Testis (tissue), 3 donors: ENCODE results near the gene FBL. TPM values are rescaled to one million over a fixed set of nuclear protein-coding genes. Genes with fewer than 3 reads are reported as not detected.

ENCODE experiments used
- DNase-seq: peaks from one replicate; pipeline ENCODE4 v3.0.0-alpha.2; 2019
- H3K27ac ChIP-seq, 2 donors: fragments of 200-600 bp; sonication (generic); one replicate each; pipeline ENCODE4 v1.5.1; 2019
- H3K27me3 ChIP-seq: fragments of 200-600 bp; sonication (generic); one replicate; pipeline ENCODE4 v1.5.1; 2019
- H3K36me3 ChIP-seq: fragments of 200-600 bp; sonication (generic); one replicate; pipeline ENCODE4 v1.5.1; 2017; ENCODE audit warnings: low read depth; ENCODE audit errors: missing control alignments
- H3K4me1 ChIP-seq: fragments of 200-600 bp; sonication (generic); one replicate; pipeline ENCODE4 v1.5.1; 2019
- H3K4me3 ChIP-seq, 2 donors: fragments of 200-600 bp; sonication (generic); one replicate each; pipeline ENCODE4 v1.5.1; 2017 to 2019
- H3K9me3 ChIP-seq: fragments of 200-600 bp; sonication (generic); one replicate; pipeline ENCODE4 v1.5.1; 2017
- CTCF ChIP-seq, 3 experiments: fragments of 450-650 bp in 2 of 3; fragments of 200-600 bp in 1 of 3; sonication (generic) in 1 of 3; IDR thresholded peaks; one replicate each; pipeline ENCODE4 v1.5.1; 2016 to 2019; ENCODE audit warnings: antibody characterized with exemption in 3 of 3, mild to moderate bottlenecking in 2 of 3, moderate library complexity in 1 of 3
- POLR2A ChIP-seq: fragments of 450-650 bp; IDR thresholded peaks from one replicate; pipeline ENCODE4 v1.6.1; 2017; ENCODE audit warnings: antibody characterized with exemption, mild to moderate bottlenecking, moderate library complexity
- WGBS, 2 donors: methylation state at CpG; one replicate each; pipeline ENCODE4 v1.1.5; 2018; 5-methylcytosine and 5-hydroxymethylcytosine counted together
- intact Hi-C: fragments of 100-400 bp; cut with DNase I; formaldehyde crosslinking; loops from one replicate; pipeline ENCODE4 v1.15.1; 2023; ENCODE audit warnings: low total_unique reads
- polyA plus RNA-seq: library from polyadenylated mRNA; stranded (reverse); fragments of 350-450 nt; fragmentation: Illumina TruSeq; extraction: RNeasy Lipid Tissue Mini Kit (QIAGEN cat#74804); gene quantifications from one replicate; pipeline ENCODE4 v1.2.3, GENCODE V29; 2014; ENCODE audit warnings: low read depth, low replicate concordance; ENCODE audit not compliant: insufficient read depth
- total RNA-seq, 2 donors: library from RNA; depleted of rRNA; stranded (reverse); fragments of >200 nt; gene quantifications; one replicate each; pipeline ENCODE4 v1.2.3, GENCODE V29; 2016

Gene FBL
- total and polyA plus RNA-seq, 3 donors from 2014 or later, result 236 to 303 (median 301) TPM

- WGBS, 2 donors, result 85 to 88% methylated on average over 5 of the region's 5 CpGs
Measured at GRCh38 chr19:39807846-39808364, 38.3 kb downstream of the FBL start.

GRCh38 chr19:39805104-39805503, 41.1 kb downstream of the FBL start:
- no peak for TF ChIP-seq POLR2A
- no peak for TF ChIP-seq CTCF (IDR thresholded peaks at IDR 0.05)
- Histone ChIP-seq H3K36me3 (no peaks in the 10 kb centered on the region), H3K27me3 (no peaks in the 10 kb centered on the region), H3K4me3 (no peak overlapping the region), H3K27ac (no peak overlapping the region), H3K9me3 (no peaks in the 10 kb centered on the region), H3K4me1 (no peaks in the 10 kb centered on the region)
- DNase-seq, result no peak
- intact Hi-C loops, result no loop called here
- WGBS, 2 donors, result 59 to 61% methylated on average over 5 of the region's 5 CpGs

More at GRCh38 chr19:39807846-39808364, 38.3 kb downstream of the FBL start:
- H3K4me3 ChIP-seq, result no peak overlapping the region
- no peaks in the 10 kb centered on the region for H3K4me1 ChIP-seq
- no peaks in the 10 kb centered on the region for H3K27me3 ChIP-seq
- H3K27ac ChIP-seq, result no peak overlapping the region
- intact Hi-C loops, result no loop called here
- no peaks in the 10 kb centered on the region for H3K36me3 ChIP-seq
- no peak for DNase-seq
- TF ChIP-seq POLR2A (no peak), CTCF (IDR thresholded peaks at IDR 0.05) (no peak)
- H3K9me3 ChIP-seq, result no peaks in the 10 kb centered on the region

- no peaks in the 10 kb centered on the region for H3K36me3 ChIP-seq
- H3K27ac ChIP-seq, result no peak overlapping the region
- intact Hi-C loops, result no loop called here
- TF ChIP-seq POLR2A (no peak), CTCF (IDR thresholded peaks at IDR 0.05) (no peak)
- 47 to 54% methylated on average over 4 of the region's 4 CpGs for WGBS, 2 donors
- no peaks in the 10 kb centered on the region for H3K27me3 ChIP-seq
- no peak for DNase-seq
- no peaks in the 10 kb centered on the region for H3K4me1 ChIP-seq
- H3K4me3 ChIP-seq, result no peak overlapping the region
- H3K9me3 ChIP-seq, result no peaks in the 10 kb centered on the region
Measured at GRCh38 chr19:39802958-39803357, 43.2 kb downstream of the FBL start.

DNA sequence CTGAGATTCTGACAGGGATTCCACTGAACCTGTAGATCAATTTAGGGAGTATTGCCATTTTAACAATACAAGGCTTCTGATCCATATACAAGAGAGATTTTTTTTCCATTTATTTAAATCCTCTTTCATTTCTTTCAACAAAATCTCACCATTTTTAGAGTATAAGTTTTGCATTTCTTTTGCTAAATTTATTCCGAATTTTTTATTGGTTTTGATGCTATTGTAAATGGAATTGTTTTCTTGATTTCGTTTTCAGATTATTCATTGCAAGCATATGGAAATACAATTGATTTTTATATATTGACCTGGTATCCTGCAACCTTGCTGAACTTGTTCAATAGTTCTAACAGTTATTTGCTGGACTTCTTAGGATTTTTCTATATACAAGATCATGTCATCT, 49.1 kb downstream of the FBL start:
- Histone ChIP-seq H3K9me3 (no peaks in the 10 kb centered on the region), H3K36me3 (no peaks in the 10 kb centered on the region), H3K4me3 (no peak overlapping the region), H3K27me3 (no peaks in the 10 kb centered on the region), H3K4me1 (no peaks in the 10 kb centered on the region), H3K27ac (no peak overlapping the region)
- intact Hi-C loops, result no loop called here
- no peak for DNase-seq
- 66 to 73% methylated on average over 2 of the region's 2 CpGs for WGBS, 2 donors
- no peak for TF ChIP-seq POLR2A
- TF ChIP-seq CTCF (IDR thresholded peaks at IDR 0.05), result no peak

DNA sequence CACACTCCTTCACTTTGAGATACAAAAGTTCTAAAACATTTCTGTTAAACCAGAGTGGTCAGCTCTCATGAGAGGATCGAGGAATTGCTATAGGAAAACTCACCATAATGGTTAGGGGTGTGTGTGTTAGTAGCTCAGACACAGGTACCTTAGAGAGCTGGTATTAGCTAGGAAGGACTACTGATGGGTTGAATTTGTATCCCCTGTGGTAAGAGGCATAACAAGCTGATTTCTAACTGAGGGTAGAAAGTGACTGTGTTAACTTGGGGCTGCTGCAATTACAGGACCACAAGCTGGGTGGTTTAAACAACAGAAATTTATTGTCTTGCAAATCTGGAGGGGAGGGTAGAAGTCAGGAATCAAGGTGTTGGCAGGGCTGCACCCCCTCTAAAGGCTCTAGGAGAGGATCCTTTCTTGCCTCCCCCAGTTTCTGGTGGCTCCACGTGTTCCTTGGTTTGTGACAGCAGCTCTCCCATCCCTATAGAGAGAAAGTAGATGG, 50.1 kb downstream of the FBL start:
- Histone ChIP-seq H3K4me3 (no peak overlapping the region), H3K9me3 (no peaks in the 10 kb centered on the region), H3K4me1 (no peaks in the 10 kb centered on the region), H3K36me3 (no peaks in the 10 kb centered on the region), H3K27ac (no peak overlapping the region), H3K27me3 (no peaks in the 10 kb centered on the region)
- DNase-seq, result no peak
- WGBS, 2 donors, result 30 to 50% methylated on average over 2 of the region's 2 CpGs
- intact Hi-C loops, result no loop called here
- TF ChIP-seq POLR2A (no peak), CTCF (IDR thresholded peaks at IDR 0.05) (no peak)
